ENCODE data around the gene CHMP2A.
A peak's percentile ranks its signal among the peaks of the same experiment; 100 is the strongest.

The CHMP2A gene

GRCh38 chr19:58559275-58560006, 4.5 kb upstream of the CHMP2A start:
- peaks cover 7% of the 10 kb centered on the region for H3K36me3 ChIP-seq (ENCODE audit: control insufficient read depth, insufficient read depth, low read length)
- peak; percentile 88 for DNase-seq (ENCODE audit: extremely low read depth, insufficient read length)
- H3K4me3 ChIP-seq (replicated peaks; ENCODE audit: low read depth, low read length), result peak overlapping the region; percentile 91
- no peaks in the 10 kb centered on the region for H3K27me3 ChIP-seq (replicated peaks; ENCODE audit: control insufficient read depth, insufficient read depth, low read length)
- no peak for TF ChIP-seq CTCF (IDR thresholded peaks at IDR 0.05; ENCODE audit: insufficient read depth, low read length, poor library complexity, severe bottlenecking)

GRCh38 chr19:58558623-58559274, 3.8 kb upstream of the CHMP2A start:
- TF ChIP-seq CTCF (IDR thresholded peaks at IDR 0.05; ENCODE audit: insufficient read depth, low read length, poor library complexity, severe bottlenecking), result no peak
- peak overlapping the region; percentile 94 for H3K4me3 ChIP-seq (replicated peaks; ENCODE audit: low read depth, low read length)
- peak; percentile 99 for DNase-seq (ENCODE audit: extremely low read depth, insufficient read length)
- peaks cover 7% of the 10 kb centered on the region for H3K36me3 ChIP-seq (ENCODE audit: control insufficient read depth, insufficient read depth, low read length)
- H3K27me3 ChIP-seq (replicated peaks; ENCODE audit: control insufficient read depth, insufficient read depth, low read length), result no peaks in the 10 kb centered on the region

- no peak for DNase-seq (ENCODE audit: extremely low read depth, insufficient read length)
- H3K4me3 ChIP-seq (replicated peaks; ENCODE audit: low read depth, low read length), result peak within 1 kb of the TSS; percentile 94
These were observed 3.2 kb upstream of the CHMP2A start, which contains the start of gene UBE2M for GRCh38 chr19:58558066-58558622. Gene UBE2M, minus strand, starts transcription at chr19:58558611. Its CDS starts 230 bp downstream, at chr19:58558381.

GRCh38 chr19:58557221-58558065, 2.5 kb upstream of the CHMP2A start:
- TF ChIP-seq CTCF (IDR thresholded peaks at IDR 0.05; ENCODE audit: insufficient read depth, low read length, poor library complexity, severe bottlenecking), result no peak
- peak overlapping the region; percentile 94 for H3K4me3 ChIP-seq (replicated peaks; ENCODE audit: low read depth, low read length)
- peaks cover 7% of the 10 kb centered on the region for H3K36me3 ChIP-seq (ENCODE audit: control insufficient read depth, insufficient read depth, low read length)

More at GRCh38 chr19:58558066-58558622, 3.2 kb upstream of the CHMP2A start, which contains the start of gene UBE2M:
- Histone ChIP-seq H3K27me3 (replicated peaks; ENCODE audit: control insufficient read depth, insufficient read depth, low read length) (no peaks in the 10 kb centered on the region), H3K36me3 (ENCODE audit: control insufficient read depth, insufficient read depth, low read length) (peaks cover 7% of the 10 kb centered on the region)
- no peak for TF ChIP-seq CTCF (IDR thresholded peaks at IDR 0.05; ENCODE audit: insufficient read depth, low read length, poor library complexity, severe bottlenecking)

GRCh38 chr19:58556622-58557220, 1.8 kb upstream of the CHMP2A start:
- H3K36me3 ChIP-seq (ENCODE audit: control insufficient read depth, insufficient read depth, low read length), result peaks cover 9% of the 10 kb centered on the region

More at GRCh38 chr19:58557221-58558065, 2.5 kb upstream of the CHMP2A start:
- H3K27me3 ChIP-seq (replicated peaks; ENCODE audit: control insufficient read depth, insufficient read depth, low read length), result no peaks in the 10 kb centered on the region
- DNase-seq (ENCODE audit: extremely low read depth, insufficient read length), result no peak

More at GRCh38 chr19:58556622-58557220, 1.8 kb upstream of the CHMP2A start:
- DNase-seq (ENCODE audit: extremely low read depth, insufficient read length), result no peak
- no peaks in the 10 kb centered on the region for H3K27me3 ChIP-seq (replicated peaks; ENCODE audit: control insufficient read depth, insufficient read depth, low read length)
- H3K4me3 ChIP-seq (replicated peaks; ENCODE audit: low read depth, low read length), result peak overlapping the region; percentile 94
- no peak for TF ChIP-seq CTCF (IDR thresholded peaks at IDR 0.05; ENCODE audit: insufficient read depth, low read length, poor library complexity, severe bottlenecking)
